PC-9 (cell line): ENCODE measurements around the gene HRH1. TPM values are rescaled to one million over a fixed set of nuclear protein-coding genes. Genes with fewer than 3 reads are reported as not detected.

Source experiments
- BruUV-seq: library from RNA; stranded (reverse); fragments of 400-500 nt; replicated peaks from 2 replicates; lab custom pipeline; 2021; lab: Mats Ljungman, UMichigan
- CTCF ChIA-PET: fragments of 300-600 bp; sonication (Branson Sonifier 250); formaldehyde crosslinking; loops from one replicate; lab custom pipeline; 2022; ENCODE audit warnings: antibody characterized with exemption; lab: Charles Lee
- POLR2A ChIA-PET: fragments of 300-600 bp; sonication (Branson Sonifier 250); formaldehyde crosslinking; loops from one replicate; lab custom pipeline; 2022; ENCODE audit warnings: antibody characterized with exemption; ENCODE audit not compliant: unreplicated experiment; lab: Charles Lee
- DNase-seq, 2 experiments: peaks; one replicate each; pipeline versions ENCODE4 v3.0.0 to v3.0.0-alpha.2; 2015 to 2022; ENCODE audit warnings: mixed read lengths in 1 of 2
- H2AFZ ChIP-seq: fragments of 200-600 bp; sonication (generic); 2 replicates; pipeline ENCODE4 v1.8.1; 2017; ENCODE audit warnings: antibody characterized with exemption
- H3F3A ChIP-seq: fragments of 200-600 bp; sonication (generic); 2 replicates; pipeline ENCODE4 v1.8.1; 2017; ENCODE audit warnings: antibody characterized with exemption, mild to moderate bottlenecking, low read depth; ENCODE audit not compliant: insufficient read depth
- H3K27ac ChIP-seq: fragments of 200-600 bp; sonication (generic); 2 replicates; pipeline ENCODE4 v1.6.1; 2016; ENCODE audit warnings: mixed run types
- H3K27me3 ChIP-seq: fragments of 200-600 bp; sonication (generic); 2 replicates; pipeline ENCODE4 v1.6.1; 2016; ENCODE audit warnings: low read depth, mixed run types; ENCODE audit not compliant: insufficient read depth
- H3K36me3 ChIP-seq: fragments of 200-600 bp; sonication (generic); 2 replicates; pipeline ENCODE4 v1.6.1; 2016; ENCODE audit warnings: low read depth, mixed run types
- H3K4me1 ChIP-seq: fragments of 200-600 bp; sonication (generic); replicated peaks from 2 replicates; pipeline ENCODE4 v1.6.1; 2016; ENCODE audit warnings: mixed run types; ENCODE audit not compliant: insufficient read depth
- H3K4me2 ChIP-seq: fragments of 200-600 bp; sonication (generic); 2 replicates; pipeline ENCODE4 v1.6.1; 2017; ENCODE audit warnings: mixed run types
- H3K4me3 ChIP-seq: fragments of 200-600 bp; sonication (generic); 2 replicates; pipeline ENCODE4 v1.6.1; 2016; ENCODE audit warnings: mixed run types
- H3K79me2 ChIP-seq: fragments of 200-600 bp; sonication (generic); 2 replicates; pipeline ENCODE4 v1.6.1; 2017; ENCODE audit warnings: low read depth, mixed run types
- H3K9me2 ChIP-seq: fragments of 200-600 bp; sonication (generic); 2 replicates; pipeline ENCODE4 v1.8.1; 2017; ENCODE audit warnings: mild to moderate bottlenecking; ENCODE audit not compliant: insufficient read depth
- H3K9me3 ChIP-seq: fragments of 200-600 bp; sonication (generic); 2 replicates; pipeline ENCODE4 v1.8.1; 2016; ENCODE audit warnings: low read depth; ENCODE audit not compliant: insufficient read depth
- H4K20me1 ChIP-seq: fragments of 200-600 bp; sonication (generic); 2 replicates; pipeline ENCODE4 v1.8.1; 2017; ENCODE audit not compliant: insufficient read depth
- CTCF ChIP-seq: fragments of 200-600 bp; sonication (generic); conservative IDR thresholded peaks from 2 replicates; pipeline ENCODE4 v1.6.1; 2017; ENCODE audit warnings: mixed run types, antibody characterized with exemption, mild to moderate bottlenecking, moderate library complexity
- EZH2 ChIP-seq: fragments of 200-600 bp; sonication (generic); IDR thresholded peaks from 2 replicates; pipeline ENCODE4 v1.8.0; 2017; ENCODE audit warnings: antibody characterized with exemption, low read depth
- intact Hi-C: fragments of 100-400 bp; cut with micrococcal nuclease; formaldehyde crosslinking; loops from one replicate; pipeline ENCODE4 v1.10.0; 2022; ENCODE audit not compliant: unreplicated experiment
- total RNA-seq: library from RNA; stranded (reverse); gene quantifications from 2 replicates; pipeline ENCODE4 v1.2.3, GENCODE V29; 2021

HRH1 gene
- total RNA-seq, 1 experiment from 2014 or later, result 9.2 TPM

GRCh38 chr3:11145888-11146287, 8.4 kb upstream of the HRH1 start:
- intact Hi-C loops, result loop anchor here (1.0 to 2.0 kb wide), 3 partner anchors 9 to 49 kb away; no protein-coding TSS in a partner anchor
- peaks cover 29% of the 10 kb centered on the region for H3F3A ChIP-seq
- no peak for TF ChIP-seq CTCF
- TF ChIP-seq EZH2, result no peak
- H3K4me2 ChIP-seq, result peak overlapping the region; percentile 41
- no TSS peak for BruUV-seq
- POLR2A ChIA-PET, result no interaction called here
- H3K9me3 ChIP-seq, result no peaks in the 10 kb centered on the region
- H3K79me2 ChIP-seq, result no peaks in the 10 kb centered on the region
- H3K9me2 ChIP-seq, result no peaks in the 10 kb centered on the region
- H2AFZ ChIP-seq, result no peak overlapping the region
- H3K4me3 ChIP-seq, result no peak overlapping the region
- peak; percentile 33 to 83 for DNase-seq
- H3K4me1 ChIP-seq, result peaks cover 41% of the 10 kb centered on the region
- peak overlapping the region; percentile 63 for H3K27ac ChIP-seq
- no peaks in the 10 kb centered on the region for H4K20me1 ChIP-seq
- CTCF ChIA-PET, result no interaction called here
- no peaks in the 10 kb centered on the region for H3K36me3 ChIP-seq
- no peaks in the 10 kb centered on the region for H3K27me3 ChIP-seq

GRCh38 chr3:11146773-11147660, 7.3 kb upstream of the HRH1 start:
- TF ChIP-seq CTCF (no peak), EZH2 (no peak)
- intact Hi-C loops, result loop anchor here (1.0 to 2.0 kb wide), 3 partner anchors 10 to 50 kb away; no protein-coding TSS in a partner anchor
- peak overlapping the region; percentile 41 for H3K4me2 ChIP-seq
- POLR2A ChIA-PET, result interaction anchor here (0.6 kb wide), 1 partner anchor 332 kb away, joined by 8 read pairs; no protein-coding TSS in a partner anchor
- H3K9me3 ChIP-seq, result no peaks in the 10 kb centered on the region
- H3K27ac ChIP-seq, result peak overlapping the region; percentile 63
- peaks cover 22% of the 10 kb centered on the region for H3F3A ChIP-seq
- H3K27me3 ChIP-seq, result no peaks in the 10 kb centered on the region
- DNase-seq, result peak; percentile 31 to 64
- H2AFZ ChIP-seq, result no peak overlapping the region
- H3K79me2 ChIP-seq, result no peaks in the 10 kb centered on the region
- H3K36me3 ChIP-seq, result no peaks in the 10 kb centered on the region
- BruUV-seq, result no TSS peak
- H4K20me1 ChIP-seq, result no peaks in the 10 kb centered on the region
- CTCF ChIA-PET, result interaction anchor here (0.6 kb wide), 1 partner anchor 63 kb away, joined by 3 read pairs; no protein-coding TSS in a partner anchor
- no peaks in the 10 kb centered on the region for H3K9me2 ChIP-seq
- peaks cover 30% of the 10 kb centered on the region for H3K4me1 ChIP-seq
- H3K4me3 ChIP-seq, result 0 out of 2 replicates have a peak overlapping the region, but pooled peaks have one; percentile 1

- Histone ChIP-seq H3F3A (peaks cover 19% of the 10 kb centered on the region), H3K4me3 (no peak overlapping the region), H3K27me3 (no peaks in the 10 kb centered on the region), H2AFZ (no peak overlapping the region), H4K20me1 (no peaks in the 10 kb centered on the region), H3K9me2 (no peaks in the 10 kb centered on the region), H3K4me1 (peaks cover 32% of the 10 kb centered on the region), H3K36me3 (no peaks in the 10 kb centered on the region), H3K79me2 (no peaks in the 10 kb centered on the region), H3K4me2 (no peak overlapping the region), H3K9me3 (no peaks in the 10 kb centered on the region), H3K27ac (no peak overlapping the region)
- no peak for DNase-seq
- intact Hi-C loops, result no loop called here
- no TSS peak for BruUV-seq
- POLR2A ChIA-PET, result no interaction called here
- CTCF ChIA-PET, result no interaction called here
- no peak for TF ChIP-seq CTCF
- no peak for TF ChIP-seq EZH2
These were observed 4.0 kb upstream of the HRH1 start for GRCh38 chr3:11150256-11150655.
